Endometrial microvascular endothelial cells (primary cell): ENCODE data around the gene SRBD1. TPM values are rescaled to one million over a fixed set of nuclear protein-coding genes. Genes with fewer than 3 reads are reported as not detected.

Experiments used
- in situ Hi-C: cut with HindIII; loops from 2 replicates; pipeline ENCODE4 v1.10.0; 2017; ENCODE audit warnings: low sequenced_read_pairs, low pct_unique_long_range_greater_than_20kb; ENCODE audit errors: inconsistent ontology term
- total RNA-seq: library from RNA; depleted of rRNA; stranded (reverse); fragments of >200 nt; gene quantifications from one replicate; pipeline ENCODE4 v1.2.3, GENCODE V29; 2015; ENCODE audit errors: inconsistent ontology term

Gene SRBD1
- total RNA-seq, 1 donor from 2014 or later = 14.8 TPM

DNA sequence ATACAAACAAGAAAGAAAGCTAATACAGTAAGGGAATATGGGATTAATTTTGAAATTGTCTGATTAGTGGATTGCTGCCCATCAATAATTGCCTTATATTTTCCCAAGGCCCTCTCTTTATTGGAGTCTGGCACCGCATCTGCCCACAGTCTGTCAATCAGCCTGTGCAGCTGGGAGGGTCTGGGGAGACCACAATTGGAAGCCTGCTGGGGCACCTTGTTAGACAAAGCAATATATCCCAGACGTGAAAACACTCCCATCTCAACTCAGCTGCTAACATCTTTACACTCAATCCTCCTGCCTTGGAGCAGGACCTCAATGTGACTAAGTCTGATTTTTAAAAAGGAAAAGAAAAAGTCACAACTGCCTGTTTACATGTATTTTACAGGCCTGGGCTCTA, 258.6 kb downstream of the SRBD1 start:
- in situ Hi-C loops = no loop called here

DNA sequence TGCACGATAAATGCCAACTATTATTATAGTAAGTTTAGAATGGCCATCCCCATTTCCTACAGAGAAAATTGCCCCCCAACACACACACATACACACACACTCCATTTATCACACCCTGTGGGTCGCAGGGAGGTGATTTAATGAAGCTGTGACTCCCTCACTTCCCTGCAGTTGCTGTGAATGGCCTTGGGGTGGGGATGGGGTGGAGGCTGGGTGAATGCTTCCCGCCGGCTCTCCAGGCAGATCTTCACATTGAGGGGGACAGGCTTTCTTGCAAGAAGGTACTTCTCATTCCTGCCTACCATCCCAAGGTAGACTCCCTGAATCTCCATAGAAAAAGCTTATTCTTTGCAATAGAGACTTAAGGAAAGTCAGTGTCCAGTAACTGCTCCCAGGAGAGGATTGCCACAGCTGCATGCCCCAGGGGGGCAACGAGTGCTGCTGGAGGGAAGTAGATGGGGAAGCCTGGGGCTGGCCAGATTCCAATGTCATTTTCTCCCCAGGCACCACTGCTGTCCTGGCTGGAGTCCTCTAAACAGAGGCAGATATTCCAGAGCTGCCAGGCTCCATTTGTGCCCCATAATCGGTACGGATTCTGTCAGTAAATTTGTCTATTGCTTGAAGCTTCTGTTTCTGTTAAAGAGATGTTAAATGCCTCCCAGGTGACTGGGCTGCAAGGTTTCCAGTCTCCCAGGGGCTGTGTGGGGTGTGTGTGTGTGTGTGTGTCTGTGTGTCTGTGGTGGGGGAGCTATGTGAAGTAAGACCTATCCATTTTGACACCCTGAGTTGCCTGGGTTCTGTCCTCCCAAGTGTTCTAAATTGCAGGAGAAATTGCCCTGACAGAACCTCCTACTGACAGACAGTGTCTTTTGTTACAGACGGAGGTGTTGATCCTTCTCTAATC, 265.5 kb downstream of the SRBD1 start:
- in situ Hi-C loops = no loop called here

DNA sequence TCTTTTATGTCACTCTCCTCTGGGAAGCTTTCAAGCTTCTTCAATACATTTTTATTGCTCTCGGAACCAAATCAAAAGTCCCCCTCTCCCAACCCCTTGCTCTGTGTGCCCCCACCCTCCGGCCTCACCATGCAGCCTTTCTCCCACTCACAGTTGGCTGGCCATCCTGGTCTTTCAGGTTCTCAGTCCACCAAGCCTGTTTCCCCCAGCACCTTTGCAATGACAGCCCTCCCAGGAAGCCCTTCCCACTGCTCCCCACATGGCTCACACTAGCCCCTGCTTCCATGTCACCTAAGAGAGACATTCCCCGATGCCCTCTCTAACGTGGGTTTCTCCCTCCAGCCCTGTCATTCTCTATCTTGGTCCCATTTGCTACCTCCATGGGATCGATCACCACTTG, 266.6 kb downstream of the SRBD1 start:
- in situ Hi-C loops = no loop called here

DNA sequence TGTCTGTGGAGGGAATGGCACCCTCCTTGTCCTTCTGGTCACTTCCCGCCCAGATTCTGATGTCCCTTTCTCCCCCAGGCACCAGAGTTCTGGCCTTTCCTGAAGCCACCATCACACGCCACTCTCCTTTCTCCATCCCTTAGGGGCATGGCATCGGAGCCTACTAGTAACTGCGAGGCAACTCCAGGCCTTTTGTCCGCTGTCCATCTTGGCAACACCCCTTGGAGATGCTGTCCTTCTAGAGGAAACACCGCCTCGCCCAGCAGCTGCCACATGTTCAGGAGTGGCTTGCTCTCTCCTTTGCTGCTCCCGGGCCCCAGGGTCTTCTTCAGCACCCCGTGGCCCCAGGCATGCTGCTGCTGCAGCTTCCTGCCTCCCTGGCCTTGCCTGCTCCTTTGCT, 267.0 kb downstream of the SRBD1 start:
- in situ Hi-C loops = no loop called here

DNA sequence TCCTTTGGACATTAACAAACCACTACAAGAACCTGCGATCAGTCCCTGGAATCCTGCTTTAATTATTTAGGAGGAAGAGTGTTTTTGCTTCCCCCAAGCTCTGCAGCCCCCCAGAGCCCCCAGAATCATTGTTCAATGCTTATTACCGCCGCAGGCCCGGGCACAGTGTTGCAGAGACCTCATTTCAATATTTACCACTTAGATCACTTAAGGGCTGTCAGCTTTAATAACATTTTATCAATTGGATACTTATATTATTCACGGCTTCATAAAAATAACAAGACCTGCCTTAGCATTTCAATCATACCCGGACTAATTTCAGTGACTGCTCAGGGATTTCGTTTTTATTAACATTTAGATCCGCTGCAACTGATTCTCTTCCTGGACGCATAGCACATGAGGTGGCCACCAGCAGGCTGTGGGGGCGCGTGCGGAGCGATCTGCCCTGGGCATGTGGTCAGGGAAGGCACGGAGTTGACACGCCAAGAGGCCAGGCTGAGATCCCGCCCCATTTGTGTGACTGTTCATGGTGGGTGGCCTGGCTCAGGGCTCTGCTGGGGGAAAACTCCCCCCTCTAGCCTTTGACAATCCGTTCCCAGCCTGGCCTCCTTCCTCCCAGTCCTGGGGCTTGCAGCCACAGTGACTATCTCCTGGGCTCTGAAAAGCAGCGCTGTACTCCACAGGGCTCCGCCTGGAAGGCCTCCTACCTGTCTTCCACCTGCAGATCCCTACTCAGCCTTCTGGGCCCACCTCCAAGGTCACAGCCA, 267.6 kb downstream of the SRBD1 start:
- in situ Hi-C loops = no loop called here

DNA sequence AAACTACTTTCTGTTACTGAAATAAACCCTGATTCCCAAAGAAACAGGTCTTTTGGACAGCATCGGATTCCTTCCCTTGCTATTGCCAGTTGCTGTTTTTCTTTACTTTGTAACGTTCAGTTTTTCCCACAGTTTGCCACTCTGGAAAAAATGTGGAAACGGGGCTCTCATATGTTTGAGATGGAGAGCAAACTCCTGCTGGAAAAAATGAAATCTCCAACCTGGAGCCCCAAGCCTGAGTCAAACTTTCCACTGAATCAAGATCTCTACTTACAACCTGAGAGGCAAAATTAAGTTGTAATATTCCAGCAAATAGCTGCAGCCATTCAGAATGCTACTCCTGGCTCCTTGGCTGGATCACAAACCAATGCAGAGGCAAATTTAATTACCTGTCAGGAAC, 270.7 kb downstream of the SRBD1 start:
- in situ Hi-C loops = no loop called here

DNA sequence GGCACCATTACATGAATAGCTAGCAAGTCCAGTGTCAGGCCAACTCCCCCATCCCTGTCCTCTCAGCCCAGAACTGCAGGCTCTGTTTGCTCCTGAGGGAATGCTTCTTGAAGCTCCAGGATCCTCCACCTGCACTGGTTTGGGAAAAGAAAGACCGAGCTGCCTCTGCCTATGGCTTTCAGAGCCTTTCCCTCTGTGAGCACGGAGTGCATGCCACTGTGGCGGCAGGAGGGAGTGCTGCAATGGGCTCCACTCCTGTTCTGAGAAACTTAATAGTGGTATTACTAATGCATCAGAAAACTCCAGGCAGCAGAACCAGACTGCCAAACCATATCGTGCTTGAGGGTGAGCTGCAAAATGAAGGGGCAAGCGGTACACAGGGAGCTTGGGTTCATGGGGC, 271.8 kb downstream of the SRBD1 start:
- in situ Hi-C loops = no loop called here

Other genes with a start within 250 kb of the SRBD1 start
- 155 TPM for gene PRKCE, start 40.4 kb upstream of the SRBD1 start, total RNA-seq